Measurements from ENCODE around the gene CTCF. TPM values are rescaled to one million over a fixed set of nuclear protein-coding genes. Genes with fewer than 3 reads are reported as not detected.

Gene CTCF
- total and polyA plus RNA-seq, 10 of the 15 experiments (the other 5 are each of a cell fraction or from before 2014, with no cell fraction given): 9.1 to 55.0 (median 41.8) TPM

- CTCF ChIA-PET: interaction anchor here (0.6 to 11.9 kb wide), 4 partner anchors 117 to 261 kb away, joined by 3 to 196 read pairs (median 4); no protein-coding TSS in a partner anchor
- Histone ChIP-seq H3K79me2 (ENCODE audit: control insufficient read depth, insufficient read depth, low read length) (peaks cover 8% of the 10 kb centered on the region), H3K9me3 (replicated peaks; ENCODE audit: control insufficient read depth, insufficient read depth, low read length) (no peaks in the 10 kb centered on the region), H4K20me1 (ENCODE audit: control insufficient read depth, insufficient read depth) (no peaks in the 10 kb centered on the region), H3K4me1 (ENCODE audit: control insufficient read depth, insufficient read depth, low read length) (peaks cover 26% of the 10 kb centered on the region), H3K27me3 (replicated peaks in 1 of 2; ENCODE audit: control insufficient read depth in 2 of 2, insufficient read depth in 2 of 2, low read length in 1 of 2) (no peaks in the 10 kb centered on the region), H3K27ac (ENCODE audit: control insufficient read depth, insufficient read depth) (no peak overlapping the region), H3K4me3 (no peak overlapping the region), H2AFZ (ENCODE audit: control insufficient read depth, low read depth, low read length) (no peak overlapping the region), H3K9ac (ENCODE audit: control insufficient read depth, insufficient read depth, low read length) (no peak overlapping the region), H3K4me2 (ENCODE audit: control insufficient read depth, insufficient read depth) (no peak overlapping the region), H3K36me3 (ENCODE audit: control insufficient read depth in 2 of 2, insufficient read depth in 2 of 2, low read length in 1 of 2) (no peaks in the 10 kb centered on the region; a peak in 1 of 4 replicates)
- BruUV-seq (replicated peaks): no TSS peak
- DNase-seq (ENCODE audit: low read depth, low spot score) (no peak), FAIRE-seq (no peak), ATAC-seq (no peak)
- TF ChIP-seq, protein P1, sequence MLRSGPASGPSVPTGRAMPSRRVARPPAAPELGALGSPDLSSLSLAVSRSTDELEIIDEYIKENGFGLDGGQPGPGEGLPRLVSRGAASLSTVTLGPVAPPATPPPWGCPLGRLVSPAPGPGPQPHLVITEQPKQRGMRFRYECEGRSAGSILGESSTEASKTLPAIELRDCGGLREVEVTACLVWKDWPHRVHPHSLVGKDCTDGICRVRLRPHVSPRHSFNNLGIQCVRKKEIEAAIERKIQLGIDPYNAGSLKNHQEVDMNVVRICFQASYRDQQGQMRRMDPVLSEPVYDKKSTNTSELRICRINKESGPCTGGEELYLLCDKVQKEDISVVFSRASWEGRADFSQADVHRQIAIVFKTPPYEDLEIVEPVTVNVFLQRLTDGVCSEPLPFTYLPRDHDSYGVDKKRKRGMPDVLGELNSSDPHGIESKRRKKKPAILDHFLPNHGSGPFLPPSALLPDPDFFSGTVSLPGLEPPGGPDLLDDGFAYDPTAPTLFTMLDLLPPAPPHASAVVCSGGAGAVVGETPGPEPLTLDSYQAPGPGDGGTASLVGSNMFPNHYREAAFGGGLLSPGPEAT (IDR thresholded peaks at IDR 0.05; ENCODE audit: low read depth): no peak
- TF ChIP-seq ZNF217 (IDR thresholded peaks at IDR 0.05) (no peak), KLF5 (IDR thresholded peaks at IDR 0.05; ENCODE audit: partially characterized antibody) (no peak), IRF4 (IDR thresholded peaks at IDR 0.05; ENCODE audit: low read depth, low read length) (no peak), RAD51 (IDR thresholded peaks at IDR 0.05) (no peak)
- intact Hi-C loops (cut with micrococcal nuclease; ENCODE audit: unreplicated experiment) (loop anchor here (5.0 kb wide), 1 partner anchor 507 kb away; the partner anchor contains the start of genes FBXL8 and TRADD), in situ Hi-C loops (cut with MboI) (no loop called here)
- POLR2A ChIA-PET: interaction anchor here (0.5 to 1.1 kb wide), 2 partner anchors 134 to 155 kb away, joined by 3 to 6 read pairs; no protein-coding TSS in a partner anchor
- 26% methylated on average over 4 of the region's 4 CpGs for WGBS (ENCODE audit: insufficient coverage, insufficient replicate concordance, low lambda C conversion rate, missing lambda C conversion rate)
- RAD21 ChIA-PET (ENCODE audit: unreplicated experiment): interaction anchor here (0.9 kb wide), 1 partner anchor 143 kb away, joined by 4 read pairs; no protein-coding TSS in a partner anchor
- SMC1A ChIA-PET (ENCODE audit: uncharacterized antibody, unreplicated experiment): no interaction called here
These were observed 101.9 kb downstream of the CTCF start for GRCh38 chr16:67664258-67664657.
